Posterior vena cava (tissue), 2 donors: ENCODE measurements around the gene TROAP. TPM values are rescaled to one million over a fixed set of nuclear protein-coding genes. Genes with fewer than 3 reads are reported as not detected.
"Not testable (repeated sequence)": the region's sequence is repeated elsewhere in the genome, so short reads cannot be mapped to it uniquely, and the experiment has no call there.

Source experiments
- DNase-seq: peaks from one replicate; pipeline ENCODE4 v3.0.0-alpha.2; 2020; ENCODE audit warnings: low spot score
- intact Hi-C, 2 donors: fragments of 100-400 bp; cut with DNase I; formaldehyde crosslinking; loops; one replicate each; pipeline versions ENCODE4 v1.14.1 to v1.14.2; 2022 to 2023
- long read RNA-seq, 2 donors: library from polyadenylated mRNA; unstranded; transcript quantifications; one replicate each; pipeline ENCODE4 v2.0.0, GENCODE V29; 2020 to 2021
- total RNA-seq, 2 donors: library from RNA; stranded (reverse); fragmentation: NEBNext Ultra II Directional; extraction: Animal tissue kit (Norgen Biotek cat#: 25700); gene quantifications; one replicate each; pipeline ENCODE4 v1.2.1, GENCODE V29; 2021
- donor health status: DM: yes; HTN: yes; CAD: no.
- donor health status: DM: yes; HTN: yes; CAD: no.

TROAP gene
- under 1 TPM; 0.10 to 0.60 TPM for total RNA-seq
- long read RNA-seq, donor 1 = 0 reads
- long read RNA-seq, donor 2 = 0 reads

- intact Hi-C loops = no loop called here
- DNase-seq = peak; percentile 99
Observed at GRCh38 chr12:49322708-49323523, at the start of gene TROAP. Gene TROAP, plus strand, starts transcription at chr12:49323255. Its CDS starts 354 bp downstream, at chr12:49323609.

- intact Hi-C loops = no loop called here
- peak; percentile 40 for DNase-seq
Observed at GRCh38 chr12:49273726-49274395, 49.2 kb upstream of the TROAP start.

- intact Hi-C loops = no loop called here
- DNase-seq = peak; percentile 14
Observed at GRCh38 chr12:49274396-49275069, 48.5 kb upstream of the TROAP start.

- DNase-seq = peak; percentile 37
- intact Hi-C loops = no loop called here
Observed at GRCh38 chr12:49276304-49277290, 46.5 kb upstream of the TROAP start.

GRCh38 chr12:49277466-49277865, 45.6 kb upstream of the TROAP start:
- DNase-seq = no peak
- intact Hi-C loops = no loop called here

- no peak for DNase-seq
- intact Hi-C loops = no loop called here
Observed at GRCh38 chr12:49279706-49280159, 43.3 kb upstream of the TROAP start.

GRCh38 chr12:49280545-49280944, 42.5 kb upstream of the TROAP start:
- intact Hi-C loops, DNase-seq: not testable (repeated sequence)

- intact Hi-C loops = no loop called here
- DNase-seq = no peak
Observed at GRCh38 chr12:49282302-49282701, 40.8 kb upstream of the TROAP start.

GRCh38 chr12:49282740-49283375, 40.2 kb upstream of the TROAP start:
- intact Hi-C loops, DNase-seq: not testable (repeated sequence)

GRCh38 chr12:49283541-49284429, 39.3 kb upstream of the TROAP start:
- no peak for DNase-seq
- intact Hi-C loops = no loop called here

GRCh38 chr12:49284672-49285071, 38.4 kb upstream of the TROAP start:
- intact Hi-C loops = loop anchor here in 1 of 2 donors (5.0 kb wide), 1 partner anchor 63 kb away; the partner anchor contains the start of gene DNAJC22
- no peak for DNase-seq

GRCh38 chr12:49287876-49288275, 35.2 kb upstream of the TROAP start:
- DNase-seq = no peak
- intact Hi-C loops = loop anchor here in 1 of 2 donors (5.0 kb wide), 1 partner anchor 59 kb away; the partner anchor contains the start of gene DNAJC22

- no peak for DNase-seq
- intact Hi-C loops = loop anchor here in 1 of 2 donors (5.0 kb wide), 1 partner anchor 59 kb away; the partner anchor contains the start of gene DNAJC22
Observed at GRCh38 chr12:49288412-49288853, 34.6 kb upstream of the TROAP start.

GRCh38 chr12:49288922-49289555, 34.0 kb upstream of the TROAP start:
- no peak for DNase-seq
- intact Hi-C loops = loop anchor here in 1 of 2 donors (5.0 kb wide), 1 partner anchor 58 kb away; the partner anchor contains the start of gene DNAJC22

- intact Hi-C loops = no loop called here
- no peak for DNase-seq
Observed at GRCh38 chr12:49292729-49293055, 30.4 kb upstream of the TROAP start.

GRCh38 chr12:49293056-49293956, 29.7 kb upstream of the TROAP start:
- DNase-seq = no peak
- intact Hi-C loops = no loop called here
